ENCODE results near the gene RSRP1.

The RSRP1 gene

GRCh38 chr1:25193229-25193628, 54.0 kb downstream of the RSRP1 start:
- DNase-seq (ENCODE audit: low spot score): no peak

Measured in D341Med (cell line).